Stomach (tissue), 9 donors: ENCODE results near the gene CAPN3. TPM values are rescaled to one million over a fixed set of nuclear protein-coding genes. Genes with fewer than 3 reads are reported as not detected.

Experiments
- DNase-seq, 2 donors: peaks; one replicate each; pipeline versions ENCODE4 v3.0.0 to v3.0.0-alpha.2; 2013 to 2019
- H3K27ac ChIP-seq, 5 donors: fragments of 200-600 bp in 4 of 5; sonication (generic) in 4 of 5; one replicate each; pipeline ENCODE4 v1.5.1; 2013 to 2019; ENCODE audit warnings: mild to moderate bottlenecking in 1 of 5, moderate library complexity in 1 of 5
- H3K27me3 ChIP-seq, 3 donors: fragments of 200-600 bp; sonication (generic); one replicate each; pipeline ENCODE4 v1.5.1; 2017 to 2019; ENCODE audit warnings: mixed run types in 1 of 3
- H3K36me3 ChIP-seq, 4 donors: fragments of 200-600 bp; sonication (generic); 1 replicate in 3 of 4; 2 replicates in 1 of 4; pipeline ENCODE4 v1.5.1; 2016 to 2019
- H3K4me1 ChIP-seq, 4 donors: fragments of 200-600 bp; sonication (generic); one replicate each; pipeline ENCODE4 v1.5.1; 2016 to 2019
- H3K4me3 ChIP-seq, 4 donors: fragments of 200-600 bp; sonication (generic) in 3 of 4; one replicate each; pipeline ENCODE4 v1.5.1; 2016 to 2019; ENCODE audit warnings: mild to moderate bottlenecking in 1 of 4
- H3K9me3 ChIP-seq, 4 donors: fragments of 200-600 bp; sonication (generic); one replicate each; pipeline ENCODE4 v1.5.1; 2016 to 2019
- CTCF ChIP-seq, 7 experiments: fragments of 450-650 bp in 4 of 7; fragments of 200-600 bp in 3 of 7; sonication (generic) in 3 of 7; IDR thresholded peaks; one replicate each; pipeline ENCODE4 v1.5.1; 2016 to 2019; ENCODE audit warnings: antibody characterized with exemption in 7 of 7, control low read depth in 2 of 7, mild to moderate bottlenecking in 1 of 7
- EP300 ChIP-seq: sonication (generic); formaldehyde crosslinking; IDR thresholded peaks from one replicate; pipeline ENCODE4 v1.6.1; 2017; ENCODE audit warnings: antibody characterized with exemption
- POLR2A ChIP-seq, 4 donors: fragments of 450-650 bp; IDR thresholded peaks; one replicate each; pipeline ENCODE4 v1.6.1; 2016; ENCODE audit warnings: antibody characterized with exemption in 4 of 4, control low read depth in 2 of 4, mild to moderate bottlenecking in 1 of 4, moderate library complexity in 1 of 4
- POLR2AphosphoS5 ChIP-seq, 3 donors: sonication (generic); formaldehyde crosslinking; IDR thresholded peaks; one replicate each; pipeline ENCODE4 v1.6.1; 2016; ENCODE audit warnings: antibody characterized with exemption in 3 of 3
- WGBS, 5 donors: extraction: QIAGEN DNeasy Blood & Tissue Kit in 3 of 5; methylation state at CpG; one replicate each; pipeline versions ENCODE4 v1.1.5 to v1.1.7; 2013 to 2018; 5-methylcytosine and 5-hydroxymethylcytosine counted together
- intact Hi-C: fragments of 100-400 bp; cut with DNase I; formaldehyde crosslinking; loops from one replicate; pipeline ENCODE4 v1.15.1; 2023; ENCODE audit warnings: low total_unique reads
- polyA plus RNA-seq, 3 donors: library from polyadenylated mRNA; stranded (reverse); fragments of 200-250 nt; gene quantifications; one replicate each; pipeline ENCODE4 v1.2.3, GENCODE V29; 2013
- total RNA-seq, 5 donors: library from RNA; depleted of rRNA; stranded (reverse); fragments of >200 nt; gene quantifications; one replicate each; pipeline versions ENCODE4 v1.1.0 to v1.2.3, GENCODE V29; 2014 to 2016
- donor health status: healthy with polysubstance abuse.
- donor health status: Bipolar disorder and iron deficiency.
- donor health status: healthy.

The CAPN3 gene
- total and polyA plus RNA-seq, 8 donors, result 0.29 to 244 (median 10.9) TPM

GRCh38 chr15:42413920-42414319 lies 54.6 kb downstream of the CAPN3 start:
- Histone ChIP-seq H3K36me3 (peaks cover 52 to 98% (median 90%) of the 10 kb centered on the region in 4 donors), H3K9me3 (no peaks in the 10 kb centered on the region), H3K4me3 (no peak overlapping the region), H3K27ac (no peak overlapping the region), H3K27me3 (no peaks in the 10 kb centered on the region), H3K4me1 (peaks cover 0 to 10% (median 0%) of the 10 kb centered on the region in 4 donors)
- TF ChIP-seq EP300, result no peak
- TF ChIP-seq POLR2AphosphoS5 (IDR thresholded peaks at IDR 0.05), result no peak
- no peak for TF ChIP-seq CTCF (IDR thresholded peaks at IDR 0.05)
- no peak for TF ChIP-seq POLR2A (IDR thresholded peaks at IDR 0.05)
- DNase-seq, result no peak
- 17 to 33% (median 23%) methylated on average over 2 of the region's 2 CpGs for WGBS, 5 donors
- intact Hi-C loops, result no loop called here

GRCh38 chr15:42419369-42419768 lies 60.1 kb downstream of the CAPN3 start:
- H3K4me1 ChIP-seq, result peaks cover 0 to 2% (median 0%) of the 10 kb centered on the region in 4 donors
- intact Hi-C loops, result no loop called here
- TF ChIP-seq CTCF (IDR thresholded peaks at IDR 0.05) (no peak), POLR2A (IDR thresholded peaks at IDR 0.05) (no peak), EP300 (no peak), POLR2AphosphoS5 (IDR thresholded peaks at IDR 0.05) (no peak)
- peaks cover 80 to 100% (median 99%) of the 10 kb centered on the region in 4 donors for H3K36me3 ChIP-seq
- H3K4me3 ChIP-seq, result no peak overlapping the region
- H3K27ac ChIP-seq, result no peak overlapping the region
- no peaks in the 10 kb centered on the region for H3K27me3 ChIP-seq
- DNase-seq, result no peak
- no peaks in the 10 kb centered on the region for H3K9me3 ChIP-seq
- 88 to 93% (median 91%) methylated on average over 7 of the region's 7 CpGs for WGBS, 5 donors

- 85 to 96% (median 93%) methylated on average over 2 of the region's 2 CpGs for WGBS, 5 donors
- peaks cover 74 to 100% (median 99%) of the 10 kb centered on the region in 4 donors for H3K36me3 ChIP-seq
- H3K9me3 ChIP-seq, result no peaks in the 10 kb centered on the region
- no peak for DNase-seq
- TF ChIP-seq POLR2A (IDR thresholded peaks at IDR 0.05) (no peak), EP300 (no peak), CTCF (IDR thresholded peaks at IDR 0.05) (no peak), POLR2AphosphoS5 (IDR thresholded peaks at IDR 0.05) (no peak)
- H3K4me1 ChIP-seq, result no peaks in the 10 kb centered on the region
- no peaks in the 10 kb centered on the region for H3K27me3 ChIP-seq
- intact Hi-C loops, result no loop called here
- no peak overlapping the region for H3K27ac ChIP-seq
- H3K4me3 ChIP-seq, result no peak overlapping the region
Observed at GRCh38 chr15:42421376-42421775, 62.1 kb downstream of the CAPN3 start.

GRCh38 chr15:42427429-42428223 lies 68.3 kb downstream of the CAPN3 start:
- H3K27me3 ChIP-seq, result no peaks in the 10 kb centered on the region
- no peak overlapping the region for H3K4me3 ChIP-seq
- 83 to 92% (median 88%) methylated on average over 7 of the region's 7 CpGs for WGBS, 5 donors
- no peaks in the 10 kb centered on the region for H3K9me3 ChIP-seq
- H3K36me3 ChIP-seq, result peaks cover 59 to 100% (median 100%) of the 10 kb centered on the region in 4 donors
- H3K27ac ChIP-seq, result no peak overlapping the region
- H3K4me1 ChIP-seq, result no peaks in the 10 kb centered on the region
- TF ChIP-seq POLR2AphosphoS5 (IDR thresholded peaks at IDR 0.05), result no peak
- no peak for TF ChIP-seq EP300
- no peak for TF ChIP-seq POLR2A (IDR thresholded peaks at IDR 0.05)
- TF ChIP-seq CTCF (IDR thresholded peaks at IDR 0.05), result no peak
- intact Hi-C loops, result no loop called here
- DNase-seq, result no peak
